Measurements from ENCODE around the gene PLAU. TPM values are rescaled to one million over a fixed set of nuclear protein-coding genes. Genes with fewer than 3 reads are reported as not detected.

The PLAU gene
- total and polyA plus RNA-seq, 2 of the 4 experiments (the other 2 are of a cell fraction): 123 to 283 TPM

- dilution Hi-C loops (cut with HindIII; ENCODE audit: low sequenced_read_pairs, unreplicated experiment) (no loop called here), in situ Hi-C loops (cut with MboI; ENCODE audit: low sequenced_read_pairs) (no loop called here), intact Hi-C loops (cut with micrococcal nuclease) (no loop called here)
- WGBS, 2 experiments (ENCODE audit: extremely low coverage in 2 of 2, insufficient read length in 1 of 2): 0% methylated on average over 1 of the region's 6 CpGs; no CpG with 5 or more reads in 1 of the 2 experiments
- H2BK5ac ChIP-seq (ENCODE audit: low read depth, low read length, poor library complexity, severe bottlenecking): peak overlapping the region; percentile 65
- DNase-seq (peak; percentile 85), ATAC-seq (ENCODE audit: low read depth) (peak; percentile 21; the same call in 1 of the 2 replicates)
- peak overlapping the region in 1 of 2 experiments; percentile 37; a peak in 3 of 4 replicates for H4K8ac ChIP-seq (ENCODE audit: low read depth in 2 of 2, low read length in 2 of 2)
- peak overlapping the region; percentile 61; the same call in 1 of the 2 replicates for H3K18ac ChIP-seq (ENCODE audit: low read depth, low read length)
- H2BK15ac ChIP-seq (ENCODE audit: low read depth, low read length): peak overlapping the region; percentile 97
- H4K20me1 ChIP-seq (ENCODE audit: insufficient read depth, low read length): no peaks in the 10 kb centered on the region
- no peaks in the 10 kb centered on the region for H3K36me3 ChIP-seq (ENCODE audit: control insufficient read depth, insufficient read depth, low read length)
- H3K4me2 ChIP-seq (ENCODE audit: low read depth, low read length): no peak overlapping the region
- H4K5ac ChIP-seq (ENCODE audit: low read depth, low read length): no peak overlapping the region
- ChIA-PET CTCF (interaction anchor here (0.8 to 1.2 kb wide), 3 partner anchors 15 to 236 kb away, joined by 4 to 11 read pairs (median 5); no protein-coding TSS in a partner anchor), POLR2A (ENCODE audit: unreplicated experiment) (interaction anchor here (0.6 to 1.1 kb wide), 2 partner anchors 17 to 798 kb away, joined by 4 to 5 read pairs; partner anchors contain the start of gene P4HA1)
- H2BK20ac ChIP-seq (ENCODE audit: low read depth, low read length): peak overlapping the region; percentile 96
- H4K91ac ChIP-seq (ENCODE audit: insufficient read depth, low read depth, low read length): peak overlapping the region; percentile 89
- H3K4me1 ChIP-seq (ENCODE audit: control insufficient read depth, insufficient read depth, low read length): peaks cover 27% of the 10 kb centered on the region
- no peak overlapping the region for H2AFZ ChIP-seq (replicated peaks; ENCODE audit: low read length, poor library complexity)
- no peaks in the 10 kb centered on the region for H3K9me3 ChIP-seq (ENCODE audit: control insufficient read depth, insufficient read depth, low read length)
- peak overlapping the region; percentile 54; the same call in 1 of the 2 replicates for H3K23ac ChIP-seq (ENCODE audit: low read depth, low read length)
- peak overlapping the region; percentile 89 for H3K4ac ChIP-seq (ENCODE audit: low read depth, low read length)
- H2AK9ac ChIP-seq (replicated peaks; ENCODE audit: low read depth, low read length, poor library complexity): no peak overlapping the region
- H3K27me3 ChIP-seq (ENCODE audit: control insufficient read depth, insufficient read depth, low read length): no peaks in the 10 kb centered on the region
- peaks cover 0 to 36% of the 10 kb centered on the region in 2 experiments; a peak in 2 of 4 replicates for H3K79me1 ChIP-seq (ENCODE audit: low read depth in 1 of 2, low read length in 2 of 2)
- H3K56ac ChIP-seq (ENCODE audit: extremely low read depth, insufficient read depth, low read length): no peak overlapping the region
- H3K9me1 ChIP-seq (ENCODE audit: insufficient read depth, low read length): peaks cover 41% of the 10 kb centered on the region
- H2AK5ac ChIP-seq (ENCODE audit: low read depth, low read length): peak overlapping the region; percentile 69
- H3K27ac ChIP-seq (ENCODE audit: insufficient read depth, low read length): no peak overlapping the region
- H2BK120ac ChIP-seq (ENCODE audit: low read depth, low read length): peak overlapping the region; percentile 98
- no peak overlapping the region for H3K4me3 ChIP-seq (ENCODE audit: insufficient read depth, low read depth, low read length)
- no TSS peak for BruUV-seq (replicated peaks)
- H3K14ac ChIP-seq (replicated peaks; ENCODE audit: low read depth, low read length): peak overlapping the region; percentile 86
- no peak overlapping the region for H3K9ac ChIP-seq (ENCODE audit: low read depth, low read length)
- TF ChIP-seq MAZ (IDR thresholded peaks at IDR 0.05; ENCODE audit: borderline replicate concordance, low read depth, low read length) (no peak), FOS (IDR thresholded peaks at IDR 0.05; ENCODE audit: low read depth, low read length) (peak; percentile 61), RFX5 (IDR thresholded peaks at IDR 0.05; ENCODE audit: low read depth, low read length) (no peak), SMC3 (IDR thresholded peaks at IDR 0.05; ENCODE audit: low read depth, low read length) (0 out of 2 replicates have a peak, but pooled peaks have one; percentile 14), POLR2A (IDR thresholded peaks at IDR 0.05; ENCODE audit: low read depth, low read length) (no peak), BHLHE40 (IDR thresholded peaks at IDR 0.05; ENCODE audit: low read depth, low read length) (peak; percentile 32; the same call in 1 of the 2 replicates), CHD1 (IDR thresholded peaks at IDR 0.05; ENCODE audit: low read depth, low read length) (no peak), CEBPB (IDR thresholded peaks at IDR 0.05; ENCODE audit: low read depth, low read length) (no peak), RAD21 (IDR thresholded peaks at IDR 0.05; ENCODE audit: low read length) (no peak), MXI1 (IDR thresholded peaks at IDR 0.05; ENCODE audit: borderline replicate concordance, low read depth, low read length) (no peak), MAFK (IDR thresholded peaks at IDR 0.05; ENCODE audit: low read depth, low read length) (no peak), RCOR1 (IDR thresholded peaks at IDR 0.05; ENCODE audit: insufficient replicate concordance, low read length) (no peak), NFE2L2 (IDR thresholded peaks at IDR 0.05; ENCODE audit: low read depth, low read length) (no peak)
- TF ChIP-seq, protein P1, sequence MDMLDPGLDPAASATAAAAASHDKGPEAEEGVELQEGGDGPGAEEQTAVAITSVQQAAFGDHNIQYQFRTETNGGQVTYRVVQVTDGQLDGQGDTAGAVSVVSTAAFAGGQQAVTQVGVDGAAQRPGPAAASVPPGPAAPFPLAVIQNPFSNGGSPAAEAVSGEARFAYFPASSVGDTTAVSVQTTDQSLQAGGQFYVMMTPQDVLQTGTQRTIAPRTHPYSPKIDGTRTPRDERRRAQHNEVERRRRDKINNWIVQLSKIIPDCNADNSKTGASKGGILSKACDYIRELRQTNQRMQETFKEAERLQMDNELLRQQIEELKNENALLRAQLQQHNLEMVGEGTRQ (IDR thresholded peaks at IDR 0.05; ENCODE audit: low read depth, low read length): no peak
- TF ChIP-seq, protein P2, sequence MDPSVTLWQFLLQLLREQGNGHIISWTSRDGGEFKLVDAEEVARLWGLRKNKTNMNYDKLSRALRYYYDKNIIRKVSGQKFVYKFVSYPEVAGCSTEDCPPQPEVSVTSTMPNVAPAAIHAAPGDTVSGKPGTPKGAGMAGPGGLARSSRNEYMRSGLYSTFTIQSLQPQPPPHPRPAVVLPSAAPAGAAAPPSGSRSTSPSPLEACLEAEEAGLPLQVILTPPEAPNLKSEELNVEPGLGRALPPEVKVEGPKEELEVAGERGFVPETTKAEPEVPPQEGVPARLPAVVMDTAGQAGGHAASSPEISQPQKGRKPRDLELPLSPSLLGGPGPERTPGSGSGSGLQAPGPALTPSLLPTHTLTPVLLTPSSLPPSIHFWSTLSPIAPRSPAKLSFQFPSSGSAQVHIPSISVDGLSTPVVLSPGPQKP (IDR thresholded peaks at IDR 0.05; ENCODE audit: borderline replicate concordance, low read depth, low read length): no peak
These were observed 16.5 kb upstream of the PLAU start for GRCh38 chr10:73894245-73894971.
